DND-41 (cell line): Measurements from ENCODE around the gene HLTF.

Experiments
- ATAC-seq: fragments of 200-7000 bp; cut with Tn5 transposase; 3 replicates; pipeline ENCODE4 v1.9.1; 2021; ENCODE audit warnings: low read depth; ENCODE audit not compliant: insufficient read depth
- DNase-seq: peaks from one replicate; pipeline ENCODE4 v3.0.0-alpha.2; 2020
- H2AFZ ChIP-seq: 2 replicates; pipeline ENCODE4 v1.6.0; 2012; ENCODE audit warnings: low read depth, low read length
- H3K27ac ChIP-seq: 2 replicates; pipeline ENCODE4 v1.5.1; 2012; ENCODE audit warnings: low read length, inconsistent platforms
- H3K27me3 ChIP-seq: fragments of 200-600 bp; sonication (generic); 2 replicates; pipeline ENCODE4 v1.6.0; 2012; ENCODE audit warnings: low read length, mild to moderate bottlenecking, inconsistent platforms; ENCODE audit not compliant: insufficient read depth, poor library complexity
- H3K36me3 ChIP-seq: 2 replicates; pipeline ENCODE4 v1.5.1; 2012; ENCODE audit warnings: low read length, inconsistent platforms; ENCODE audit not compliant: insufficient read depth
- H3K4me1 ChIP-seq: 2 replicates; pipeline ENCODE4 v1.5.1; 2012; ENCODE audit warnings: mild to moderate bottlenecking, low read length; ENCODE audit not compliant: insufficient read depth
- H3K4me2 ChIP-seq: 2 replicates; pipeline ENCODE4 v1.6.0; 2012; ENCODE audit warnings: mild to moderate bottlenecking, moderate library complexity, low read length, inconsistent platforms; ENCODE audit not compliant: insufficient read depth
- H3K4me3 ChIP-seq, 2 experiments: fragments of 200-600 bp in 1 of 2; shearing (Covaris generic) in 1 of 2; 2 replicates each; pipeline ENCODE4 v1.5.1; 2012 to 2016; ENCODE audit warnings: inconsistent platforms in 2 of 2, low read length in 2 of 2, mild to moderate bottlenecking in 2 of 2, low read depth in 1 of 2, moderate library complexity in 1 of 2
- H3K79me2 ChIP-seq: 2 replicates; pipeline ENCODE4 v1.6.0; 2012; ENCODE audit warnings: low read length, inconsistent platforms; ENCODE audit not compliant: insufficient read depth
- H3K9ac ChIP-seq: 2 replicates; pipeline ENCODE4 v1.6.0; 2012; ENCODE audit warnings: low read depth, mild to moderate bottlenecking, inconsistent platforms, low read length, moderate library complexity
- H3K9me3 ChIP-seq: 2 replicates; pipeline ENCODE4 v1.5.1; 2012; ENCODE audit warnings: low read length, moderate library complexity, mild to moderate bottlenecking, inconsistent platforms; ENCODE audit not compliant: insufficient read depth, severe bottlenecking
- H4K20me1 ChIP-seq: 2 replicates; pipeline ENCODE4 v1.6.0; 2012; ENCODE audit warnings: low read length; ENCODE audit not compliant: insufficient read depth
- CTCF ChIP-seq: IDR thresholded peaks from 2 replicates; pipeline ENCODE4 v1.5.1; 2012; ENCODE audit warnings: borderline replicate concordance, low read length, moderate library complexity, mild to moderate bottlenecking; ENCODE audit not compliant: poor library complexity, severe bottlenecking; ENCODE audit errors: extremely low read depth
- EZH2 ChIP-seq: IDR thresholded peaks from 3 replicates; pipeline ENCODE4 v1.6.1; 2012; ENCODE audit warnings: borderline replicate concordance, low read depth, mild to moderate bottlenecking, moderate library complexity, low read length, inconsistent platforms; ENCODE audit not compliant: severe bottlenecking

The HLTF gene

GRCh38 chr3:149058198-149058597, 28.1 kb downstream of the HLTF start:
- no peaks in the 10 kb centered on the region for H3K9me3 ChIP-seq
- ATAC-seq, result no peak
- DNase-seq, result no peak
- TF ChIP-seq CTCF (no peak), EZH2 (no peak)
- no peak overlapping the region for H3K27ac ChIP-seq
- H3K9ac ChIP-seq, result no peak overlapping the region
- no peaks in the 10 kb centered on the region for H3K27me3 ChIP-seq
- H3K4me2 ChIP-seq, result no peak overlapping the region
- H3K4me3 ChIP-seq, result no peak overlapping the region
- peaks cover 92% of the 10 kb centered on the region for H3K36me3 ChIP-seq
- no peaks in the 10 kb centered on the region for H3K4me1 ChIP-seq
- no peak overlapping the region for H2AFZ ChIP-seq
- no peaks in the 10 kb centered on the region for H3K79me2 ChIP-seq
- H4K20me1 ChIP-seq, result no peaks in the 10 kb centered on the region

- H3K36me3 ChIP-seq, result peaks cover 94% of the 10 kb centered on the region
- H3K9ac ChIP-seq, result no peak overlapping the region
These were observed 30.8 kb downstream of the HLTF start for GRCh38 chr3:149055575-149055974.

GRCh38 chr3:149044339-149045083, 41.8 kb downstream of the HLTF start:
- H3K36me3 ChIP-seq, result peaks cover 97% of the 10 kb centered on the region
- no peaks in the 10 kb centered on the region for H3K4me1 ChIP-seq
- no peak for ATAC-seq
- no peak overlapping the region for H3K4me2 ChIP-seq
- H3K27me3 ChIP-seq, result no peaks in the 10 kb centered on the region
- no peaks in the 10 kb centered on the region for H3K79me2 ChIP-seq
- H3K27ac ChIP-seq, result no peak overlapping the region
- H4K20me1 ChIP-seq, result no peaks in the 10 kb centered on the region
- no peak overlapping the region for H3K9ac ChIP-seq
- H2AFZ ChIP-seq, result no peak overlapping the region
- H3K4me3 ChIP-seq, result no peak overlapping the region
- no peak for TF ChIP-seq EZH2
- TF ChIP-seq CTCF, result no peak
- no peak for DNase-seq
- no peaks in the 10 kb centered on the region for H3K9me3 ChIP-seq

More at GRCh38 chr3:149055575-149055974, 30.8 kb downstream of the HLTF start:
- no peak overlapping the region for H2AFZ ChIP-seq
- no peaks in the 10 kb centered on the region for H3K79me2 ChIP-seq
- no peak for ATAC-seq
- H3K9me3 ChIP-seq, result no peaks in the 10 kb centered on the region
- H3K27me3 ChIP-seq, result no peaks in the 10 kb centered on the region
- DNase-seq, result no peak
- H4K20me1 ChIP-seq, result no peaks in the 10 kb centered on the region
- no peak overlapping the region for H3K27ac ChIP-seq
- H3K4me1 ChIP-seq, result no peaks in the 10 kb centered on the region
- TF ChIP-seq EZH2, result no peak
- no peak for TF ChIP-seq CTCF
- no peak overlapping the region for H3K4me3 ChIP-seq
- no peak overlapping the region for H3K4me2 ChIP-seq
